WTC11 (cell line): ENCODE data around the gene ZDHHC7. TPM values are rescaled to one million over a fixed set of nuclear protein-coding genes. Genes with fewer than 3 reads are reported as not detected.

Experiments
- ATAC-seq: fragments of 200-7000 bp; cut with Tn5 transposase; 2 replicates; pipeline ENCODE4 v1.10.0; 2021; ENCODE audit warnings: mild to moderate bottlenecking, moderate library complexity
- CTCF ChIA-PET: fragments of 300-600 bp; sonication (Branson Sonifier 250); formaldehyde crosslinking; loops from one replicate; lab custom pipeline; 2021; ENCODE audit warnings: antibody characterized with exemption; lab: Charles Lee
- POLR2A ChIA-PET: fragments of 350-600 bp; sonication (Branson Sonifier 250); formaldehyde crosslinking; loops from one replicate; lab custom pipeline; 2021; ENCODE audit warnings: antibody characterized with exemption; lab: Charles Lee
- DNase-seq: peaks from one replicate; pipeline ENCODE4 v3.0.0; 2021; ENCODE audit warnings: low spot score
- H3K27ac Mint-ChIP-seq: 2 replicates; pipeline ENCODE4 v1.8.0; 2021; ENCODE audit warnings: mixed read lengths
- H3K27me3 Mint-ChIP-seq: 2 replicates; pipeline ENCODE4 v1.8.0; 2021; ENCODE audit warnings: low read depth, mild to moderate bottlenecking, moderate library complexity, mixed read lengths
- H3K36me3 Mint-ChIP-seq: 2 replicates; pipeline ENCODE4 v1.8.0; 2021; ENCODE audit warnings: mixed read lengths
- H3K4me1 Mint-ChIP-seq: 2 replicates; pipeline ENCODE4 v1.8.0; 2022; ENCODE audit warnings: mixed read lengths
- H3K4me3 Mint-ChIP-seq: 2 replicates; pipeline ENCODE4 v1.8.0; 2021; ENCODE audit warnings: mild to moderate bottlenecking, moderate library complexity, mixed read lengths
- H3K9me3 Mint-ChIP-seq: 2 replicates; pipeline ENCODE4 v1.8.0; 2021; ENCODE audit warnings: mixed read lengths
- CTCF ChIP-seq: fragments of 200-600 bp; IDR thresholded peaks from 2 replicates; pipeline ENCODE4 v1.8.0; 2022; ENCODE audit warnings: antibody characterized with exemption
- FOXK1 ChIP-seq: sonication (generic); formaldehyde crosslinking; IDR thresholded peaks from 2 replicates; pipeline ENCODE4 v1.8.0; 2022; ENCODE audit warnings: mild to moderate bottlenecking, moderate library complexity, missing genetic modification reagents
- GABPB1 ChIP-seq: sonication (generic); formaldehyde crosslinking; IDR thresholded peaks from 2 replicates; pipeline ENCODE4 v1.8.1; 2023; ENCODE audit warnings: mild to moderate bottlenecking, missing genetic modification reagents
- MAX ChIP-seq: sonication (generic); formaldehyde crosslinking; IDR thresholded peaks from 2 replicates; pipeline ENCODE4 v1.8.0; 2022; ENCODE audit warnings: mild to moderate bottlenecking, missing genetic modification reagents
- MXD4 ChIP-seq: fragments of 250-450 bp; sonication (Bioruptor Pico); IDR thresholded peaks from 2 replicates; pipeline ENCODE4 v1.8.0; 2021; ENCODE audit warnings: mild to moderate bottlenecking, moderate library complexity, borderline replicate concordance
- NR2C2 ChIP-seq: sonication (generic); formaldehyde crosslinking; IDR thresholded peaks from 2 replicates; pipeline ENCODE4 v1.8.0; 2022; ENCODE audit warnings: mild to moderate bottlenecking, missing genetic modification reagents
- NR3C1 ChIP-seq: sonication (generic); formaldehyde crosslinking; conservative IDR thresholded peaks from 2 replicates; pipeline ENCODE4 v1.8.1; 2023; ENCODE audit warnings: low read depth, mild to moderate bottlenecking, missing genetic modification reagents
- SP1 ChIP-seq: sonication (generic); formaldehyde crosslinking; conservative IDR thresholded peaks from 2 replicates; pipeline ENCODE4 v1.8.1; 2022; ENCODE audit warnings: missing genetic modification reagents
- TEAD4 ChIP-seq: sonication (generic); formaldehyde crosslinking; IDR thresholded peaks from 2 replicates; pipeline ENCODE4 v1.8.0; 2022; ENCODE audit warnings: mild to moderate bottlenecking, missing genetic modification reagents
- TP53 ChIP-seq: sonication (generic); formaldehyde crosslinking; IDR thresholded peaks from 2 replicates; pipeline ENCODE4 v1.8.1; 2023; ENCODE audit warnings: mild to moderate bottlenecking, missing genetic modification reagents
- ZNF263 ChIP-seq: sonication (generic); formaldehyde crosslinking; IDR thresholded peaks from 2 replicates; pipeline ENCODE4 v1.8.1; 2022; ENCODE audit warnings: low read depth, mild to moderate bottlenecking, moderate library complexity, missing genetic modification reagents
- ZNF281 ChIP-seq: sonication (generic); formaldehyde crosslinking; IDR thresholded peaks from 2 replicates; pipeline ENCODE4 v1.8.0; 2023; ENCODE audit warnings: mild to moderate bottlenecking, missing genetic modification reagents
- ZNF423 ChIP-seq: fragments of 250-450 bp; sonication (Bioruptor Pico); IDR thresholded peaks from 2 replicates; pipeline ENCODE4 v2.1.2; 2022; ENCODE audit warnings: mild to moderate bottlenecking, moderate library complexity
- ZNF425 ChIP-seq: fragments of 250-450 bp; sonication (Bioruptor Pico); conservative IDR thresholded peaks from 2 replicates; pipeline ENCODE4 v1.9.0; 2021; ENCODE audit warnings: mild to moderate bottlenecking
- ZNF532 ChIP-seq: fragments of 250-450 bp; sonication (Bioruptor Pico); IDR thresholded peaks from 2 replicates; pipeline ENCODE4 v1.9.0; 2021; ENCODE audit warnings: mild to moderate bottlenecking, borderline replicate concordance
- total RNA-seq: library from RNA; stranded (reverse); gene quantifications from 3 replicates; pipeline ENCODE4 v1.2.3, GENCODE V29; 2021

The ZDHHC7 gene
- total RNA-seq, 1 experiment from 2014 or later, result 38.7 TPM

GRCh38 chr16:84973236-84973635 lies 38.1 kb downstream of the ZDHHC7 start (continued):
- no peak for TF ChIP-seq ZNF532 (CRISPR knock-in tag)
- TF ChIP-seq ZNF423 (CRISPR knock-in tag), result no peak
- no peak for TF ChIP-seq ZNF281
- no peak for TF ChIP-seq ZNF263 (CRISPR knock-in tag)
- no peak for TF ChIP-seq MXD4 (CRISPR knock-in tag)
- no peak for TF ChIP-seq FOXK1 (CRISPR knock-in tag)
- TF ChIP-seq ZNF425 (CRISPR knock-in tag), result no peak
- no peak for TF ChIP-seq MAX (CRISPR knock-in tag)

- ATAC-seq, result peak; percentile 96
- TF ChIP-seq GABPB1 (CRISPR knock-in tag) (0 out of 2 replicates have a peak, but pooled peaks have one; percentile 18), MAX (CRISPR knock-in tag) (peak; percentile 44; the same call in 1 of the 2 replicates), CTCF (peak; percentile 98), TP53 (CRISPR knock-in tag) (no peak), SP1 (CRISPR knock-in tag) (0 out of 2 replicates have a peak, but pooled peaks have one; percentile 29), NR3C1 (CRISPR knock-in tag) (no peak), TEAD4 (0 out of 2 replicates have a peak, but pooled peaks have one; percentile 23), ZNF423 (CRISPR knock-in tag) (peak; percentile 77), ZNF263 (CRISPR knock-in tag) (no peak), NR2C2 (CRISPR knock-in tag) (no peak)
- TF ChIP-seq, all 79 proteins: peak for 6
- CTCF ChIA-PET, result interaction anchor here (0.6 to 4.6 kb wide), 31 partner anchors 9 to 460 kb away, joined by 3 to 84 read pairs (median 4); partner anchors contain the start of gene CRISPLD2
- peak; percentile 88 for DNase-seq
- Mint-ChIP-seq H3K27ac (no peak overlapping the region), H3K27me3 (no peaks in the 10 kb centered on the region), H3K4me3 (no peak overlapping the region), H3K4me1 (no peaks in the 10 kb centered on the region), H3K36me3 (peaks cover 2% of the 10 kb centered on the region), H3K9me3 (peaks cover 7% of the 10 kb centered on the region)
- POLR2A ChIA-PET, result no interaction called here
Measured at GRCh38 chr16:84970447-84971127, 40.7 kb downstream of the ZDHHC7 start.
